ENCODE results near the gene IKZF2.

IKZF2 gene

DNA sequence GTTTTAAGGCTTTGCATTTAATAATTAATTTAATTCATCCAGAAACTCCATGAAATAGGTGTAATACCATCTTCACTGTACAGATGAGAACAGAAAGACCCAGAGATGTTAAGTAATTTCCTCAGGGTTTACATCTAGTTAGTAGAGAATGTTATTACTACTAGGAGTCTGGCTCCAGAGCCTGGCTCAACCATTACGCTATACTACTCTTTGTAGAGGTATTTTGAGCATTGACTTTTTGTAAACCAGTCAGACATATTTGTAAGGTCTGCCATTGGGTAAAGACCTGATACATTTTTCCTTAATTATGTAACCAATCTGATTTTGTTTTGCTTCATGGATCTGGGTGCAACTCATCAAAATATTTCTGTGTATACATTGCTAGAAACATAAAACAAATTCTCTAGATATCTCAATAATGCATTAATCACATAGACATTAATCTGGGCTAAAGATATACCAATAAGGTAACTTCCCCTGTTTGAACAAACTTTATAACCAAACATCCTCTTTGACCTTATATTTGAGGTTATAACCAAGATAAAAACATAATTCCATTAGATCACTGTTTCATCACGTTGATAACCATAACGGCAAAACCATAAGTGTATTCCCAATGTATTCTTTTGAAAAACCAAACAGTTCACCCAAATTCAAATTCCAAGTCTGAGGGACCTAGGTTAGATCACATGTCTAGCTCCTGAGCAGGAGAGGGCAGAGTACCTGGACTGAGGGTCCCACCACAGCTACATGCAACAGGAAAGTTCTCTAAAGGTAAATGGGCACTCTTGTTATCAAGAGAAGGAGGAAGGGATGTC, 135.0 kb downstream of the IKZF2 start:
- ATAC-seq (replicated peaks; ENCODE audit: extremely low read depth, poor library complexity, severe bottlenecking), result no peak

GRCh38 chr2:213015387-213016165, 135.8 kb downstream of the IKZF2 start:
- Mint-ChIP-seq H3K36me3 (ENCODE audit: insufficient read depth) (peaks cover 4% of the 10 kb centered on the region), H3K9me3 (peaks cover 7% of the 10 kb centered on the region), H3K27me3 (no peaks in the 10 kb centered on the region), H3K27ac (ENCODE audit: low read depth) (no peak overlapping the region), H3K4me3 (no peak overlapping the region), H3K4me1 (peaks cover 11% of the 10 kb centered on the region)
- DNase-seq (ENCODE audit: low spot score in 2 of 2) (no peak), ATAC-seq (replicated peaks; ENCODE audit: extremely low read depth, poor library complexity, severe bottlenecking) (peak; percentile 52)

More for the DNA sequence above, 135.0 kb downstream of the IKZF2 start:
- Mint-ChIP-seq H3K9me3 (peaks cover 7% of the 10 kb centered on the region), H3K27ac (ENCODE audit: low read depth) (no peak overlapping the region), H3K36me3 (ENCODE audit: insufficient read depth) (peaks cover 4% of the 10 kb centered on the region), H3K4me1 (peaks cover 11% of the 10 kb centered on the region), H3K27me3 (no peaks in the 10 kb centered on the region), H3K4me3 (no peak overlapping the region)
- DNase-seq (ENCODE audit: low spot score in 2 of 2), result no peak

GRCh38 chr2:213013979-213014378, 137.4 kb downstream of the IKZF2 start:
- Mint-ChIP-seq H3K36me3 (ENCODE audit: insufficient read depth) (peaks cover 4% of the 10 kb centered on the region), H3K4me3 (no peak overlapping the region), H3K4me1 (peaks cover 11% of the 10 kb centered on the region), H3K9me3 (peaks cover 7% of the 10 kb centered on the region), H3K27me3 (no peaks in the 10 kb centered on the region), H3K27ac (ENCODE audit: low read depth) (no peak overlapping the region)
- DNase-seq (ENCODE audit: low spot score in 2 of 2) (no peak), ATAC-seq (replicated peaks; ENCODE audit: extremely low read depth, poor library complexity, severe bottlenecking) (no peak)

- no peak for ATAC-seq (replicated peaks; ENCODE audit: extremely low read depth, poor library complexity, severe bottlenecking)
- no peaks in the 10 kb centered on the region for H3K27me3 Mint-ChIP-seq
Measured at GRCh38 chr2:213011505-213011904, 139.9 kb downstream of the IKZF2 start.

DNA sequence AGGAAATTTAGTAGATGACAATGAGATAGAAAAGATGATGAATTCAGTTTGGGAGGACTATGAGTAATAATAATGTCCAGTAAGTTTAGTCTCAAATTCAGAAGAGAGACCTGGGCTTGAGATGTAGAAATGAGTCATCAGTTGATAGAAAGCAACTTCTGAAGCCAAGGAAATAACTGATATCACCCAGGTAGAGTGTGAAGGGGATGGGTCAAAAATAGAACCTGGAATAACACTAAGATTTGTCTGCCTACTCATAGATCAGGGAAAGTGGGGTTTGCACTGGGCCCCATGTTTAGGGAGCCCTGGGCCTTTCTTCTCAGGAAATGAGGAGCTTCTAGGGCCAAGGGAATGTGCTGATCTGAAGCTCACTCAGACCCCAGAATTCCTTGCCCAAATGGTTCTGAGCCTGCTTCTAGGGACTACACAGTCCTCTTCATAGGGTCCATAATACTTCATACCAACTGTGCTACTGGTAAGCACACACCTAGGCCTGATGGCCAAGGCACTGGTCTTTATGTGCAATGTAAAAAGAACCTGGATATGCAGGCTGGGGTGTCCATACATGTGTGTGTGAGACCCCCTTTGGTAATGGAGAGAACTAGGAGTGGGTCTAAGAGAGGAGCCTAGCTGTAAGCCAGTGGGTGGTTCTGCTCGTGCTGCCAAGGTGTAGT, 141.2 kb downstream of the IKZF2 start:
- DNase-seq (ENCODE audit: low spot score in 2 of 2), result no peak
- Mint-ChIP-seq H3K36me3 (ENCODE audit: insufficient read depth) (peaks cover 7% of the 10 kb centered on the region), H3K4me3 (no peak overlapping the region), H3K4me1 (no peaks in the 10 kb centered on the region), H3K9me3 (no peaks in the 10 kb centered on the region), H3K27me3 (no peaks in the 10 kb centered on the region), H3K27ac (ENCODE audit: low read depth) (no peak overlapping the region)
- no peak for ATAC-seq (replicated peaks; ENCODE audit: extremely low read depth, poor library complexity, severe bottlenecking)

More at GRCh38 chr2:213011505-213011904, 139.9 kb downstream of the IKZF2 start:
- Mint-ChIP-seq H3K9me3 (no peaks in the 10 kb centered on the region), H3K4me3 (no peak overlapping the region), H3K4me1 (no peaks in the 10 kb centered on the region), H3K36me3 (ENCODE audit: insufficient read depth) (peaks cover 5% of the 10 kb centered on the region), H3K27ac (ENCODE audit: low read depth) (no peak overlapping the region)
- DNase-seq (ENCODE audit: low spot score in 2 of 2), result no peak

GRCh38 chr2:213007290-213007838, 144.0 kb downstream of the IKZF2 start:
- Mint-ChIP-seq H3K4me3 (no peak overlapping the region), H3K9me3 (no peaks in the 10 kb centered on the region), H3K36me3 (ENCODE audit: insufficient read depth) (peaks cover 9% of the 10 kb centered on the region), H3K27me3 (no peaks in the 10 kb centered on the region), H3K27ac (ENCODE audit: low read depth) (no peak overlapping the region), H3K4me1 (no peaks in the 10 kb centered on the region)
- ATAC-seq (replicated peaks; ENCODE audit: extremely low read depth, poor library complexity, severe bottlenecking) (no peak), DNase-seq (ENCODE audit: low spot score in 2 of 2) (no peak)

DNA sequence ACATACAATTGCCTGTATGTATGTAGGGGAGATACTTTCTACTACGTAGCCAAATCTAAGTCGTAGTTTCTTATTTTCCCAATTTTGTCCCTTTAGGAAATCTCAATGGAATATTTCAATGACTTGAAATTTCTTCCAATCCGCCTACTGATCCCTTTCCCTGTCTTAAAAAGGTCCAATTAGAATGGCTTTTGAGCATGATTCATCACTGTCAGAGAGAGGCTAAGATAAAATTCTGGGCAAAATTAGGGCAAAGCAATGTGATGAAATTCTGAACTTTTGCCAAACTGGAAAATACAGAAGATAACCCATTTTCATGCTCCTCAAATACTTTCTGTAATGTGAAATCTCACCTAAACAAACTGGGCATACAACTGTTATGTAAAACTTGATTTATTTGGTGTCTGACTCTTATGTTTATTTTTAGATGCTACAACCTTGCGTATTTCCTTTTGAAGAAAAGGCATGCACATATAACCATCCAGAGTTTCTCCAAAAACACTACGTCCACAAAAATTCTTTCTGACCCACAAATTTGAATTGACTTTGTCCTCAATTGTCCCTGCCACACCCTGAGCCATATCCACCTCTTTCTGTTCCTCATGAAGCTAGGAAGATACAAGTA, 147.1 kb downstream of the IKZF2 start:
- Mint-ChIP-seq H3K27me3 (no peaks in the 10 kb centered on the region), H3K9me3 (no peaks in the 10 kb centered on the region), H3K36me3 (ENCODE audit: insufficient read depth) (peaks cover 10% of the 10 kb centered on the region), H3K4me1 (peaks cover 6% of the 10 kb centered on the region), H3K4me3 (no peak overlapping the region), H3K27ac (ENCODE audit: low read depth) (no peak overlapping the region)
- no peak for DNase-seq (ENCODE audit: low spot score in 2 of 2)
- ATAC-seq (replicated peaks; ENCODE audit: extremely low read depth, poor library complexity, severe bottlenecking), result no peak

DNA sequence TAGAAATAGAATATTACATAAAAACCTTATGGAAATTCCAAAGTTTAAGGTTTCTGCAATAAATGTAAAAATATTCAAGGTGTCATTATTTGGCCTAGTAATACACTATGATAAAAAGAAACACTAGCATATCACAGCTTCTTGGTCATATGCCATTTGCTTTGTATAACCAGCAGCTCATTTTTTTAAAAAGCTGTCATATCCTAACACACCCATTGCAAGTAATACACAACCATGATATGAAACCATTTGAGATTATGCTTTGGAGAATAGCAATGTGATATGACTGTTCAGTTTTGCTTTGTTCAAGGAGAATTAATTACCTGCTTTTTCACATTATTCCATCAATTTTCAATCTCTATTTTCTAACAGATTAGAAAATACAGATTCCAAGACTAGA, 149.0 kb downstream of the IKZF2 start:
- H3K4me1 Mint-ChIP-seq, result peaks cover 6% of the 10 kb centered on the region
- peaks cover 12% of the 10 kb centered on the region for H3K36me3 Mint-ChIP-seq (ENCODE audit: insufficient read depth)
- H3K27ac Mint-ChIP-seq (ENCODE audit: low read depth), result no peak overlapping the region
- ATAC-seq (replicated peaks; ENCODE audit: extremely low read depth, poor library complexity, severe bottlenecking), result no peak
- no peak for DNase-seq (ENCODE audit: low spot score in 2 of 2)
- H3K27me3 Mint-ChIP-seq, result no peaks in the 10 kb centered on the region
- H3K9me3 Mint-ChIP-seq, result no peaks in the 10 kb centered on the region
- no peak overlapping the region for H3K4me3 Mint-ChIP-seq

GRCh38 chr2:213001297-213001910, 150.0 kb downstream of the IKZF2 start:
- ATAC-seq (replicated peaks; ENCODE audit: extremely low read depth, poor library complexity, severe bottlenecking), result peak; percentile 45
- Mint-ChIP-seq H3K4me3 (peak overlapping the region; percentile 67), H3K9me3 (no peaks in the 10 kb centered on the region), H3K4me1 (peaks cover 6% of the 10 kb centered on the region), H3K36me3 (ENCODE audit: insufficient read depth) (peaks cover 8% of the 10 kb centered on the region), H3K27me3 (no peaks in the 10 kb centered on the region), H3K27ac (ENCODE audit: low read depth) (peak overlapping the region; percentile 90)
- DNase-seq (ENCODE audit: low spot score in 2 of 2), result no peak

- DNase-seq (ENCODE audit: low spot score in 2 of 2) (no peak), ATAC-seq (replicated peaks; ENCODE audit: extremely low read depth, poor library complexity, severe bottlenecking) (no peak)
- Mint-ChIP-seq H3K4me1 (peaks cover 6% of the 10 kb centered on the region), H3K27me3 (no peaks in the 10 kb centered on the region), H3K9me3 (no peaks in the 10 kb centered on the region), H3K4me3 (no peak overlapping the region), H3K27ac (ENCODE audit: low read depth) (no peak overlapping the region), H3K36me3 (ENCODE audit: insufficient read depth) (peaks cover 9% of the 10 kb centered on the region)
Measured at GRCh38 chr2:212998626-212999359, 152.6 kb downstream of the IKZF2 start.

GRCh38 chr2:212997526-212998020, 153.8 kb downstream of the IKZF2 start:
- ATAC-seq (replicated peaks; ENCODE audit: extremely low read depth, poor library complexity, severe bottlenecking) (no peak), DNase-seq (ENCODE audit: low spot score in 2 of 2) (no peak)
- Mint-ChIP-seq H3K9me3 (peaks cover 6% of the 10 kb centered on the region), H3K27me3 (no peaks in the 10 kb centered on the region), H3K4me1 (peaks cover 6% of the 10 kb centered on the region), H3K4me3 (no peak overlapping the region), H3K27ac (ENCODE audit: low read depth) (peak overlapping the region; percentile 15), H3K36me3 (ENCODE audit: insufficient read depth) (peaks cover 11% of the 10 kb centered on the region)

Measured in central memory CD8-positive, alpha-beta T cell (primary cell).